22Rv1 (cell line): ENCODE results near the gene EPC2.

ENCODE experiments used
- ZFX ChIP-seq: fragments of 450-650 bp; IDR thresholded peaks from 2 replicates; pipeline ENCODE4 v1.6.1; 2017; ENCODE audit warnings: antibody characterized with exemption, borderline replicate concordance
- TF ChIP-seq, protein P1 (sequence below): fragments of 450-650 bp; IDR thresholded peaks from 2 replicates; pipeline ENCODE4 v1.5.1; 2017; ENCODE audit warnings: mild to moderate bottlenecking

GRCh38 chr2:148754864-148755263 lies 110.3 kb downstream of the EPC2 start:
- TF ChIP-seq, protein P1, sequence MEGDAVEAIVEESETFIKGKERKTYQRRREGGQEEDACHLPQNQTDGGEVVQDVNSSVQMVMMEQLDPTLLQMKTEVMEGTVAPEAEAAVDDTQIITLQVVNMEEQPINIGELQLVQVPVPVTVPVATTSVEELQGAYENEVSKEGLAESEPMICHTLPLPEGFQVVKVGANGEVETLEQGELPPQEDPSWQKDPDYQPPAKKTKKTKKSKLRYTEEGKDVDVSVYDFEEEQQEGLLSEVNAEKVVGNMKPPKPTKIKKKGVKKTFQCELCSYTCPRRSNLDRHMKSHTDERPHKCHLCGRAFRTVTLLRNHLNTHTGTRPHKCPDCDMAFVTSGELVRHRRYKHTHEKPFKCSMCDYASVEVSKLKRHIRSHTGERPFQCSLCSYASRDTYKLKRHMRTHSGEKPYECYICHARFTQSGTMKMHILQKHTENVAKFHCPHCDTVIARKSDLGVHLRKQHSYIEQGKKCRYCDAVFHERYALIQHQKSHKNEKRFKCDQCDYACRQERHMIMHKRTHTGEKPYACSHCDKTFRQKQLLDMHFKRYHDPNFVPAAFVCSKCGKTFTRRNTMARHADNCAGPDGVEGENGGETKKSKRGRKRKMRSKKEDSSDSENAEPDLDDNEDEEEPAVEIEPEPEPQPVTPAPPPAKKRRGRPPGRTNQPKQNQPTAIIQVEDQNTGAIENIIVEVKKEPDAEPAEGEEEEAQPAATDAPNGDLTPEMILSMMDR, result no peak
- no peak for TF ChIP-seq ZFX
